Right renal cortex interstitium (tissue), 3 donors: Measurements from ENCODE around the gene MPPED1. TPM values are rescaled to one million over a fixed set of nuclear protein-coding genes. Genes with fewer than 3 reads are reported as not detected.

ENCODE experiments used
- polyA plus RNA-seq, 3 donors: library from polyadenylated mRNA; unstranded; fragments of 120-200 nt; gene quantifications; one replicate each; pipeline ENCODE4 v1.2.1, GENCODE V29; 2013; ENCODE audit not compliant: insufficient read length in 3 of 3

The MPPED1 gene
- polyA plus RNA-seq, 3 donors = 0.54 to 0.76 (median 0.60) TPM

Other genes starting within 250 kb of the MPPED1 start
- gene TTLL12, start 224.9 kb upstream of the MPPED1 start, polyA plus RNA-seq = 10 to 100 TPM; 18.9 to 27.3 (median 24.1) TPM
- gene SCUBE1, start 68.6 kb upstream of the MPPED1 start, polyA plus RNA-seq = 1 to 10 TPM; 6.6 to 8.1 (median 7.0) TPM